ENCODE data around the gene DTNA. TPM values are rescaled to one million over a fixed set of nuclear protein-coding genes. Genes with fewer than 3 reads are reported as not detected.

Gene DTNA
- total RNA-seq, 1 experiment from 2014 or later = 7.8 TPM

DNA sequence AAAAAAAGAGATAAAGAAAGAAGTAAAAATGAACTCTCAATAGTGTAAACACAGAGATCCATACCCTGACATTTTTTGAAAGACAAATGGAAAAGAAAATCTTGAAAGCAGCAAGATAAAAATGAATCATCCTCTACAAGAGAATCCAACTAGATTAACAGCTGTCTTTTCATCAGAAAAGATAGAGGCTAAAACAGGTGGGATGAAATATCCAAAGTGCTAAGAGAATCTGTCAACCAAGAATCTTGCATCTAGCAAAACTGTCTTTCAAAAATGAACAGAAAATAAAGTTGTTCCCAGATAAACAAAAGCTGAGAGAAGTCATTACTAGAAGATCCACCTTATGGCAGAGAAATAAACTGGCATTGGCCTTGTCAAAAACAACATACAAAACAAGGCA is 213.8 kb downstream of the DTNA start:
- no peaks in the 10 kb centered on the region for H3K9me2 ChIP-seq (replicated peaks; ENCODE audit: low read length)
- H3F3A ChIP-seq (ENCODE audit: low read length, unreplicated experiment) = no peaks in the 10 kb centered on the region
- no peaks in the 10 kb centered on the region for H4K20me1 ChIP-seq (ENCODE audit: low read length)
- no peaks in the 10 kb centered on the region for H3K9me3 ChIP-seq (ENCODE audit: low read length)
- no peaks in the 10 kb centered on the region for H3K79me2 ChIP-seq (ENCODE audit: low read length)
- H2AFZ ChIP-seq (ENCODE audit: low read length) = no peak overlapping the region
- no peak overlapping the region for H3K9ac ChIP-seq (ENCODE audit: low read length)
- intact Hi-C loops (cut with micrococcal nuclease) = no loop called here
- H3K27me3 ChIP-seq (ENCODE audit: low read length) = no peaks in the 10 kb centered on the region
- BruUV-seq (replicated peaks) = no TSS peak
- peaks cover 7% of the 10 kb centered on the region for H3K4me1 ChIP-seq (ENCODE audit: insufficient read depth, low read length)
- CTCF ChIA-PET = no interaction called here
- TF ChIP-seq EZH2phosphoT487 (IDR thresholded peaks at IDR 0.05; ENCODE audit: borderline replicate concordance, low read length) = no peak
- POLR2A ChIA-PET (ENCODE audit: unreplicated experiment) = no interaction called here
- no peak overlapping the region for H3K4me2 ChIP-seq (ENCODE audit: low read length)
- no peak for ATAC-seq
- DNase-seq = no peak
- H3K36me3 ChIP-seq (ENCODE audit: low read depth, low read length) = no peaks in the 10 kb centered on the region
- no peak overlapping the region for H3K4me3 ChIP-seq (ENCODE audit: low read length)
- H3K27ac ChIP-seq (ENCODE audit: low read length) = no peak overlapping the region

DNA sequence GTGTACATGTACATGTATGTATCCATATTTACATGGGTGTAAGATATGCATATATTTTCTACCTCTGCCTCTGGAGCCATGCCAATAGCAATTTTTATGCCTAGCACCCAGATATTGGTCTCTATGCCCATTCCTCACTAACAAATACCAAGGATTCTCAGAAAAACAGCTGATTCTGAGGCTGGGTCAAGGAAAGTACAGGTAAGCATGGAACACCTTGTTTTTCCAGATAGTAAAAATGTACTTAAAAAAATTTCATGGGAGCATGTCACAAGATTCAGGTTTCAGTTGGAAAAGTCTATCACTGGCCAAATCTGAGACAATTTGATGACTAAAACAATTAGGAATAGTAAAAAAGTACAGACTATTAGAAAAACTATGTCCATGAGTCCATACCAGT is 216.6 kb downstream of the DTNA start:
- DNase-seq (no peak), ATAC-seq (no peak)
- Histone ChIP-seq H3K27ac (ENCODE audit: low read length) (no peak overlapping the region), H3K79me2 (ENCODE audit: low read length) (no peaks in the 10 kb centered on the region), H3K4me3 (ENCODE audit: low read length) (no peak overlapping the region), H3F3A (ENCODE audit: low read length, unreplicated experiment) (no peaks in the 10 kb centered on the region), H3K9ac (ENCODE audit: low read length) (no peak overlapping the region), H3K27me3 (ENCODE audit: low read length) (no peaks in the 10 kb centered on the region), H4K20me1 (ENCODE audit: low read length) (no peaks in the 10 kb centered on the region), H3K36me3 (ENCODE audit: low read depth, low read length) (no peaks in the 10 kb centered on the region), H3K4me2 (ENCODE audit: low read length) (no peak overlapping the region), H2AFZ (ENCODE audit: low read length) (no peak overlapping the region), H3K9me2 (replicated peaks; ENCODE audit: low read length) (no peaks in the 10 kb centered on the region), H3K9me3 (ENCODE audit: low read length) (no peaks in the 10 kb centered on the region), H3K4me1 (ENCODE audit: insufficient read depth, low read length) (peaks cover 21% of the 10 kb centered on the region)
- TF ChIP-seq EZH2phosphoT487 (IDR thresholded peaks at IDR 0.05; ENCODE audit: borderline replicate concordance, low read length) = no peak
- TF ChIP-seq, protein P1, sequence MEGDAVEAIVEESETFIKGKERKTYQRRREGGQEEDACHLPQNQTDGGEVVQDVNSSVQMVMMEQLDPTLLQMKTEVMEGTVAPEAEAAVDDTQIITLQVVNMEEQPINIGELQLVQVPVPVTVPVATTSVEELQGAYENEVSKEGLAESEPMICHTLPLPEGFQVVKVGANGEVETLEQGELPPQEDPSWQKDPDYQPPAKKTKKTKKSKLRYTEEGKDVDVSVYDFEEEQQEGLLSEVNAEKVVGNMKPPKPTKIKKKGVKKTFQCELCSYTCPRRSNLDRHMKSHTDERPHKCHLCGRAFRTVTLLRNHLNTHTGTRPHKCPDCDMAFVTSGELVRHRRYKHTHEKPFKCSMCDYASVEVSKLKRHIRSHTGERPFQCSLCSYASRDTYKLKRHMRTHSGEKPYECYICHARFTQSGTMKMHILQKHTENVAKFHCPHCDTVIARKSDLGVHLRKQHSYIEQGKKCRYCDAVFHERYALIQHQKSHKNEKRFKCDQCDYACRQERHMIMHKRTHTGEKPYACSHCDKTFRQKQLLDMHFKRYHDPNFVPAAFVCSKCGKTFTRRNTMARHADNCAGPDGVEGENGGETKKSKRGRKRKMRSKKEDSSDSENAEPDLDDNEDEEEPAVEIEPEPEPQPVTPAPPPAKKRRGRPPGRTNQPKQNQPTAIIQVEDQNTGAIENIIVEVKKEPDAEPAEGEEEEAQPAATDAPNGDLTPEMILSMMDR (conservative IDR thresholded peaks at IDR 0.05; ENCODE audit: low read depth, low read length) = no peak
- TF ChIP-seq EZH2 (IDR thresholded peaks at IDR 0.05; ENCODE audit: low read length, unreplicated experiment) = no peak
- ChIA-PET POLR2A (ENCODE audit: unreplicated experiment) (no interaction called here), CTCF (no interaction called here)
- intact Hi-C loops (cut with micrococcal nuclease) = no loop called here
- BruUV-seq (replicated peaks) = no TSS peak

DNA sequence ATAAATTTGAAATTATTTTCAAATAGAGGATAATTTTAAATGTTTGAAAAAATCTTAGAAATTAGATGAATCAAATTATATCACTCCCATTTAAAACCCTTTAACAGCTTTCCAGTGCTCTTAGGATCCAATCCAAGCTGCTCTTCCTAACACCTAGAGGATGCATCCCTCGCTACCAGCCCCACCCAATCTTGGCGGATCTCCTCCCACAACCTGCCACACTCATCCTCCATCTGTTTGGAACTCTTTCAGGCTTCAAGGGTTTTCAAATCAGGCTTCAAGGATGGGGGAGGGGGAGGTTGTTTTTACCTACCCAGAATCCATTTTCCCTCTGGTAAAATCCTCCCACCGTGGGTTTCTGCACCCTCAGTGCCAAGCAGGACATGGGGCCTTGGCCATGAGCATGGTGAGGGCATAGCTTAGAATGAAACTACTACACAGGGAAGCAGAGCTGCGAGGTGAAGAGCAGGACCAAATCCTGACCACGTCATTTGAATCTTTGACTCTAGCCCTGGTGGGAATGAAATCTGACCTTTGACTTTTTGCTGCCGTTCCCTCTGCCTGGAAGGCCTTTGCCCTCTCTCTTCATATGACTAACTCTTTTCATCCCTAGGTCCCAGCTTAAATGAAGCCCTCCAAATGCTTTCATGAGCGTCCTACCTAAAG is 218.1 kb downstream of the DTNA start:
- Histone ChIP-seq H3K27me3 (ENCODE audit: low read length) (no peaks in the 10 kb centered on the region), H3K9me3 (ENCODE audit: low read length) (no peaks in the 10 kb centered on the region), H3K4me1 (ENCODE audit: insufficient read depth, low read length) (peaks cover 21% of the 10 kb centered on the region), H3F3A (ENCODE audit: low read length, unreplicated experiment) (no peaks in the 10 kb centered on the region), H3K9me2 (replicated peaks; ENCODE audit: low read length) (no peaks in the 10 kb centered on the region), H3K36me3 (ENCODE audit: low read depth, low read length) (no peaks in the 10 kb centered on the region), H2AFZ (ENCODE audit: low read length) (no peak overlapping the region), H3K79me2 (ENCODE audit: low read length) (no peaks in the 10 kb centered on the region), H3K27ac (ENCODE audit: low read length) (no peak overlapping the region), H3K9ac (ENCODE audit: low read length) (no peak overlapping the region), H3K4me3 (ENCODE audit: low read length) (no peak overlapping the region), H3K4me2 (ENCODE audit: low read length) (no peak overlapping the region), H4K20me1 (ENCODE audit: low read length) (no peaks in the 10 kb centered on the region)
- ChIA-PET POLR2A (ENCODE audit: unreplicated experiment) (no interaction called here), CTCF (no interaction called here)
- BruUV-seq (replicated peaks) = no TSS peak
- intact Hi-C loops (cut with micrococcal nuclease) = loop anchor here (2.0 kb wide), 1 partner anchor 51 kb away; no protein-coding TSS in a partner anchor
- ATAC-seq (no peak), DNase-seq (no peak)
- TF ChIP-seq, protein P1 (conservative IDR thresholded peaks at IDR 0.05; ENCODE audit: low read depth, low read length) = no peak
- TF ChIP-seq EZH2phosphoT487 (IDR thresholded peaks at IDR 0.05; ENCODE audit: borderline replicate concordance, low read length) = no peak
- no peak for TF ChIP-seq EZH2 (IDR thresholded peaks at IDR 0.05; ENCODE audit: low read length, unreplicated experiment)

All from PC-3 (cell line).